SJSA1 (cell line): ENCODE data around the gene S100A8. TPM values are rescaled to one million over a fixed set of nuclear protein-coding genes. Genes with fewer than 3 reads are reported as not detected.

Source experiments
- total RNA-seq: library from RNA; depleted of rRNA; stranded (reverse); fragments of >200 nt; shearing (Covaris generic); gene quantifications from 2 replicates; pipeline ENCODE4 v1.2.3, GENCODE V29; 2014; rRNA removed

Gene S100A8
- total RNA-seq, 1 experiment from 2014 or later: not detected

Other genes with a start within 250 kb of the S100A8 start
- not detected in 2 replicates for gene SPRR2G, start 240.2 kb downstream of the S100A8 start, total RNA-seq
- not detected in 2 replicates for gene LELP1, start 187.6 kb downstream of the S100A8 start, total RNA-seq
- not detected in 2 replicates for gene PRR9, start 173.5 kb downstream of the S100A8 start, total RNA-seq
- not detected in 2 replicates for gene LORICRIN, start 131.4 kb downstream of the S100A8 start, total RNA-seq
- gene PGLYRP3, start 78.1 kb downstream of the S100A8 start, total RNA-seq: not detected in 2 replicates
- gene PGLYRP4, start 42.2 kb downstream of the S100A8 start, total RNA-seq: not detected in 2 replicates
- not detected in 2 replicates for gene S100A9, start 33.2 kb downstream of the S100A8 start, total RNA-seq
- gene S100A12, start 15.5 kb downstream of the S100A8 start, total RNA-seq: not detected in 2 replicates
- gene S100A7A, start 25.4 kb upstream of the S100A8 start, total RNA-seq: not detected in 2 replicates
- not detected in 2 replicates for gene S100A7, start 69.6 kb upstream of the S100A8 start, total RNA-seq
- gene S100A6, start 144.9 kb upstream of the S100A8 start, total RNA-seq: 609 and 771 TPM in 2 replicates
- not detected in 2 replicates for gene S100A5, start 149.9 kb upstream of the S100A8 start, total RNA-seq
- 5.0 and 9.5 TPM in 2 replicates for gene S100A4, start 154.7 kb upstream of the S100A8 start, total RNA-seq
- gene S100A3, start 158.2 kb upstream of the S100A8 start, total RNA-seq: 0.31 and 2.9 TPM in 2 replicates
- 5.3 and 15.8 TPM in 2 replicates for gene S100A2, start 174.8 kb upstream of the S100A8 start, total RNA-seq
- 38.8 and 39.8 TPM in 2 replicates for gene S100A16, start 222.1 kb upstream of the S100A8 start, total RNA-seq
- gene S100A14, start 225.3 kb upstream of the S100A8 start, total RNA-seq: not detected in 2 replicates
- gene S100A13, start 236.4 kb upstream of the S100A8 start, total RNA-seq: 74.0 and 135 TPM in 2 replicates
- 0.32 TPM in 1 of 2 replicates, not detected in the other for gene S100A1, start 237.4 kb upstream of the S100A8 start, total RNA-seq
- gene CHTOP, start 243.0 kb upstream of the S100A8 start, total RNA-seq: 31.0 and 50.8 TPM in 2 replicates